Ectodermal cell (in vitro differentiated cells): ENCODE measurements around the gene KRTAP5-8.

Source experiments
- H3K27ac ChIP-seq: 2 replicates; pipeline ENCODE4 v1.7.0; 2013; ENCODE audit warnings: mild to moderate bottlenecking, low read depth, low read length; ENCODE audit not compliant: insufficient read depth, poor library complexity, severe bottlenecking
- H3K27me3 ChIP-seq: 2 replicates; pipeline ENCODE4 v1.7.0; 2013; ENCODE audit warnings: mild to moderate bottlenecking, low read length; ENCODE audit not compliant: insufficient read depth, control insufficient read depth, poor library complexity, severe bottlenecking
- H3K36me3 ChIP-seq: one replicate; pipeline ENCODE4 v1.7.0; 2013; ENCODE audit warnings: low read length; ENCODE audit not compliant: control insufficient read depth, insufficient read depth
- H3K4me1 ChIP-seq: one replicate; pipeline ENCODE4 v1.7.0; 2013; ENCODE audit warnings: low read length; ENCODE audit not compliant: control insufficient read depth, insufficient read depth
- H3K4me3 ChIP-seq: 2 replicates; pipeline ENCODE4 v1.7.0; 2013; ENCODE audit warnings: low read depth, low read length, control low read depth; ENCODE audit not compliant: insufficient read depth
- H3K9me3 ChIP-seq: 2 replicates; pipeline ENCODE4 v1.7.0; 2013; ENCODE audit warnings: mild to moderate bottlenecking, low read length, moderate library complexity; ENCODE audit not compliant: control insufficient read depth
- WGBS, 2 experiments: methylation state at CpG; one replicate each; pipeline ENCODE4 v1.1.7; 2013; ENCODE audit warnings: missing lambda C conversion rate in 2 of 2; 5-methylcytosine and 5-hydroxymethylcytosine counted together

Gene KRTAP5-8

DNA sequence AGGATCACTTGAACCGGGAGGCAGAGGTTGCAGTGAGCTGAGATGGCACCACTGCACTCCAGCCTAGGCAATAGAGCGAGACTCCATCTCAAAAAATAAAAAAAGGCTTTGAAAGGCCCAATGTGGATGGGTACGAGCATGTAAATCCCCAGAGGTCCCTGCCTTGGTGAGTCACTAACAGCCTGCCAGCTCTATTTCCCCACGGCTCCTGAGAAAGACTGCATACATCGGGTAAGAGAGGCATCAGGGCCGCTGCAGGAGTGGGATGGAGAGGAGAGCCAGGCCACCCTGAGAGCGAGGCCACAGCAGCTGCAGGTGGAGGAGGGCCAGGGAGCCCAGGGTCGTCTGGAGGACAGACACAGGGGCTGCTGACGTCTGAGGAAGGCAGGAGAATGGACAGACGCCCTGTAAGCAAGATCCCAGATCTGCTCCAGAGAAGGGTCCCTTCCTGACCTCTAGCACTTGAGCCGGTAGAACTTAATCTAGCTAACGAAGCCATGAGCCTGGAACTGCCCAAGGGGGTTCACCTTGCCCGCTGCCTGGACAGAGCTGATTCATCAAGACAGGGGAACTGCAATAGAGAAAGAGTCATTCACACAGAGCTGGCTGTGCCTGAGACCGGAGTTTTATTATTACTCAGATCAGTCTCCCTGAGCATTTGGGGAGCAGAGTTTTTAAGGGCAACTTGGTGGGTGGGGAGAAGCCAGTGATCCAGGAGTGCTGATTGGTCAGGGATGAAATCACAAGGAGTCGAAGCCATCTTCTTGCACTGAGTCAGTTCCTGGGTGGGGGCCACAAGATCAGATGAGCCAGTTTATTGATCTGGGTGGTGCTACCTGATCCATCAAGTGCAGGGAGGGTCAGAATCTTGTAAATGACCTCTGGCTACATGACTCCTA is 5.3 kb downstream of the KRTAP5-8 start:
- H3K36me3 ChIP-seq, result no peaks in the 10 kb centered on the region
- H3K27ac ChIP-seq, result no peak overlapping the region
- 88 to 89% methylated on average over 15 of the region's 15 CpGs for WGBS, 2 experiments
- no peaks in the 10 kb centered on the region for H3K27me3 ChIP-seq
- H3K9me3 ChIP-seq, result no peaks in the 10 kb centered on the region
- H3K4me3 ChIP-seq, result no peak overlapping the region
- H3K4me1 ChIP-seq, result no peaks in the 10 kb centered on the region

DNA sequence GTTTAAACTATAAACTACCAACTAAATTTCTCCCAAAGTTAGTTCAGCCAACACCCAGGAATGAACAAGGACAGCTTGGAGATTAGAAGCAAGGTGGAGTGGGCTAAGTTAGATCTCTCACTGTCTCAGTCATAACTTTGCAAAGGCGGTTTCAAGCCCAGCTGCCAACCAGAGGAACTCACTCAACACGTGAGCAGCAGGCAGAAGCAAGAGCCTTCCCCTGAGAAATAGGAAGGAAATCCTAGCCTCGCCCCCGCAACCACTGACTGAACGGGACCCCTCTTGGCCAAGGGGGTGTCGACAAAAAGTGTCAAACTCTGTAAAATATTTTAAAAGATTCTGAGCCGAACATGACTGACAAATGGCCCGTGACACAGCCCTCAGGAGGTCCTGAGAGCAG is 6.0 kb downstream of the KRTAP5-8 start:
- Histone ChIP-seq H3K36me3 (no peaks in the 10 kb centered on the region), H3K27me3 (no peaks in the 10 kb centered on the region), H3K27ac (no peak overlapping the region), H3K4me3 (no peak overlapping the region), H3K4me1 (no peaks in the 10 kb centered on the region), H3K9me3 (no peaks in the 10 kb centered on the region)
- 84 to 88% methylated on average over 8 of the region's 8 CpGs for WGBS, 2 experiments

DNA sequence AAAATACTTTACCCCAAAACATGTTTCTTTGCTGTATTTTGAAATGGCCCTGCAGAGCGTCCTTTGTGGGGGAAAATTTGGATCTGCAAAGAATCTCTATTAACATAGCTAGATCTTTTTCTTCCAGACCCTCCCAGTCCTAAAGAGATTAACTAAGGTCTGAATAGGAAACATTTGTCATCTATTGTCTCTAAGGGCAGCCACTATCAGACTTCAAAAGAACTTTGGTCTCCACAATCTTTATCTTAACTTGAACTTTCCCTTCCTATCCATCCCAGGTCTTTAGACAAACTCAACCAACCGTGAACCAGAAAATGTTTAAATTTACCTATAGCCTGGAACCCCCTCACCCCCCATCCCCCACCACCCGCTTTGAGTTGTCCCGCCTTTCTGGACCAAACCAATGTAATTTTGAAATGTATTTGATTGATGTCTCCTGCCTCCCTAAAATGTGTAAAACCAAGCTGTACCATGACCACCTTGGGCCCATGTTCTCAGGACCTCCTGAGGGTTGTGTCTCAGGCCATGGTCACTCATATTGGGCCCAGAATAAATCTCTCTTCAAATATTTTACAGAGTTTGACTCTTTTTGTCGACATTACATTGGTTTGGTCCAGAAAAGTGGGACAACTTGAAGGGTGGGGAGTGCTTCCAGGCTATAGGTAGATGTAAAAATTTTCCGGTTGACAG is 6.8 kb downstream of the KRTAP5-8 start:
- Histone ChIP-seq H3K4me1 (no peaks in the 10 kb centered on the region), H3K27me3 (no peaks in the 10 kb centered on the region), H3K36me3 (no peaks in the 10 kb centered on the region), H3K27ac (no peak overlapping the region), H3K9me3 (no peaks in the 10 kb centered on the region), H3K4me3 (no peak overlapping the region)
- 83% methylated on average over 3 to 6 of the region's 6 CpGs for WGBS, 2 experiments

DNA sequence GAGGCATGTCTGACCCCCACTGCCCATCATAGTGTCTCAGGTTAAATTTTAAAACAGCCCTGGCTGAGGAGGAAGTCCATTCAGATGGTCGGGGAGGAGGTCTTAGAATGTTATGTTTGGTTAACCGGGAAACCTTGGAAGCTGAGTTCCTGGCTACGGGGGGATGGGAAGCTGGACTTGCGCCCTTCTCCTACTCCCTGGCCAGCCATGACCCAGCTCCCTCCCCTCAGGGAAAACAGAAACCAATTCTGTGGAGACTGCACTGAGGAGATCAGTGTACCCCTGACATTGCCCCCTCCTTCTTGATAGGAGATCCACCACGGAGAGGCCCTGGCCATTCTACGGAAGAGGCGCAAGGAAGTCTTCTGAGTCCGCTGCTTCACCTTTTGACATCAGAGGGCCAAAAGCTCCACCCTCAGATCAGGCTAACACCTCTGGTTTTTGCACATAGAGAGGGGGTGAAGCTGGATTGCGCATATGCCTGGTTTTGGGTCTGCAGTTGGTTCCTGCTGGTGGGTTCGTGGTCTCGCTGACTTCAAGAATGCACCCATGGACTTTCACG is 7.7 kb downstream of the KRTAP5-8 start:
- no peaks in the 10 kb centered on the region for H3K27me3 ChIP-seq
- no peaks in the 10 kb centered on the region for H3K4me1 ChIP-seq
- H3K9me3 ChIP-seq, result no peaks in the 10 kb centered on the region
- H3K27ac ChIP-seq, result no peak overlapping the region
- WGBS, 2 experiments, result 94 to 95% methylated on average over 12 of the region's 12 CpGs
- H3K36me3 ChIP-seq, result no peaks in the 10 kb centered on the region
- no peak overlapping the region for H3K4me3 ChIP-seq

DNA sequence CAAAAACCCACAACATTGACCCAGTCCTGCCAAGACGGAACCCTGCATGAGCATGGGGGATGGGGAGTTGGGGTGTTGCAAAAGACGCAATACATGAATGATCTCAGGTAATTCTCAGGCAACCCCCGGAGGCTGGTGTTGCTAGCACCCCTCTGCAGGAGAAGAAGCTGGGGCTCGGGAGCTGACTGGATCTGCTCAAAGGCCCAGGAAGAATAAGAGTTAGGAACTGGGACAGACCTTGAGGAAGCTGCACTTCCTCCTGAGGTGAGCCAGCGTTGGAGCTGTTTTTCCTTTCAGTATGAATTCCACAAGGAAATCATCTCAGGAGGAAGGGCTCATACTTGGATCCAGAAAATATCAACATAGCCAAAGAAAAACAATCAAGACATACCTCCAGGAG is 10.3 kb downstream of the KRTAP5-8 start, which contains the start of gene KRTAP5-9:
KRTAP5-9 (plus strand) TSS at position 301 of the 400 bp plus-strand sequence. CDS start 238 bp downstream, outside the sequence.
- H3K9me3 ChIP-seq, result no peaks in the 10 kb centered on the region
- H3K27ac ChIP-seq, result no peak within 1 kb of the TSS
- no peak within 1 kb of the TSS for H3K4me3 ChIP-seq
- H3K36me3 ChIP-seq, result no peaks in the 10 kb centered on the region
- WGBS, 2 experiments, result 89 to 93% methylated on average over 5 of the region's 5 CpGs
- H3K4me1 ChIP-seq, result no peaks in the 10 kb centered on the region
- no peaks in the 10 kb centered on the region for H3K27me3 ChIP-seq

DNA sequence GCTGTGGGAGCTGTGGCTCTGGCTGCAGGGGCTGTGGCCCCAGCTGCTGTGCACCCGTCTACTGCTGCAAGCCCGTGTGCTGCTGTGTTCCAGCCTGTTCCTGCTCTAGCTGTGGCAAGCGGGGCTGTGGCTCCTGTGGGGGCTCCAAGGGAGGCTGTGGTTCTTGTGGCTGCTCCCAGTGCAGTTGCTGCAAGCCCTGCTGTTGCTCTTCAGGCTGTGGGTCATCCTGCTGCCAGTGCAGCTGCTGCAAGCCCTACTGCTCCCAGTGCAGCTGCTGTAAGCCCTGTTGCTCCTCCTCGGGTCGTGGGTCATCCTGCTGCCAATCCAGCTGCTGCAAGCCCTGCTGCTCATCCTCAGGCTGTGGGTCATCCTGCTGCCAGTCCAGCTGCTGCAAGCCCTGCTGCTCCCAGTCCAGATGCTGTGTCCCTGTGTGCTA is 10.9 kb downstream of the KRTAP5-8 start:
- H3K36me3 ChIP-seq, result no peaks in the 10 kb centered on the region
- H3K4me3 ChIP-seq, result no peak overlapping the region
- 82 to 87% methylated on average over 5 of the region's 5 CpGs for WGBS, 2 experiments
- no peak overlapping the region for H3K27ac ChIP-seq
- H3K9me3 ChIP-seq, result no peaks in the 10 kb centered on the region
- H3K4me1 ChIP-seq, result no peaks in the 10 kb centered on the region
- no peaks in the 10 kb centered on the region for H3K27me3 ChIP-seq

DNA sequence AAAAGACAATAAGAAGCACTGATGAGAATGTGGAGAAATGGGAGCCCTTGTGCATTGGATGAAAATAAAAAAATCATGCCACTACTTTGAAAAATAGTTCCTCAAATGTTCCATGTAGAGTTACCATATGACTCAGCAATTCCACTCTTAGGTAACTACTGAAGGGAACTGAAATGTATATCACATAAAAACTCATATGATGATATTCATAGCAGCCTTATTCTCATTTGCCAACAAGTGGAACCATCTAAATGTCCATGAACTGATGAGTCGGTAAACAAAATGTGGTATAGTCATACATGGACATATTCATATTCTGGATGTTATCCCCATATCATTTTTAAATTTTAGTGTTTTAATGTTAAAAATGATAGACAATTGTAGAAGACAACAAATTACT is 13.9 kb downstream of the KRTAP5-8 start:
- no peak overlapping the region for H3K4me3 ChIP-seq
- WGBS, 2 experiments, result 100% methylated on average over 1 of the region's 1 CpG
- H3K4me1 ChIP-seq, result no peaks in the 10 kb centered on the region
- no peak overlapping the region for H3K27ac ChIP-seq
- no peaks in the 10 kb centered on the region for H3K27me3 ChIP-seq
- no peaks in the 10 kb centered on the region for H3K9me3 ChIP-seq
- no peaks in the 10 kb centered on the region for H3K36me3 ChIP-seq

DNA sequence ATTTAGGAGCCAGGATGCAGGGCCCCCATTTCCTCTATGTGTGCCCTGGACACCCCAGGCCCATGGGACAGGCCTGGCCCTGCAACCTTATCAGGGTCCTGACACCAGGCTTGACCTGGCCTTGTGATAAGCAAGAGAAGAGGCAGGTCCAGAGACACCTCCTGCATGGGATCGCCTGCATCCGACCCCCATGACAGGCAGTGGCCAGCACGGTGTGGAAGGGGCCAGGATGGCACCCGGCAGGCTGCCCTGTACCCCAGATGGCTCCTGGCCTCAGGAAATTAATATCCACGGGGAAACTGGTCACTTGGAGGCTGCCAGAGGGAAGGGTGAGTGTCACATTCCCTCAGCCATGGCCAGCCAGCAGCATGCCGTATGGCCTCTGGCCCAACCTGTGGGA is 17.2 kb downstream of the KRTAP5-8 start:
- 92 to 94% methylated on average over 6 of the region's 6 CpGs for WGBS, 2 experiments
- H3K27me3 ChIP-seq, result no peaks in the 10 kb centered on the region
- no peak overlapping the region for H3K27ac ChIP-seq
- no peaks in the 10 kb centered on the region for H3K4me1 ChIP-seq
- no peak overlapping the region for H3K4me3 ChIP-seq
- no peaks in the 10 kb centered on the region for H3K36me3 ChIP-seq
- no peaks in the 10 kb centered on the region for H3K9me3 ChIP-seq

DNA sequence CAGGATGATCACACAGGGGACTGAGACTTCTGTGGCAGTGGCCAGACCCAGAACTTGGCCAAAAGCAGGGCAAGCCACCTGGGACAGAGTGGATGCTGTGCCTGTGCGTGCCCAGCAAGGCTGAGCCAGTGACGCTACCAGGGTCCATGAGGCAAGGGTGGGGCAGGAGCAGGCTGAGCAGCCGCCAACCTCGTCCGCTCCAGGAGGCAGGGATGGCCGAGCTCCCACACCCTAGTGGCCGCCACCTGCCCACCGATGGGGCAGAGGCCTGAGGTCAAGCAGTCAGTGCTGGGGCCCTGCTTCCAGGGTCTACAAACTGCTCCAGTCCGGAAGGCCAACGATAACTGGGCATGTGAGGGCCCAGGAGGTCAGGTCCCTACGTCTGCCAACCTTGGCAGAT is 17.7 kb downstream of the KRTAP5-8 start:
- H3K27ac ChIP-seq, result no peak overlapping the region
- H3K4me3 ChIP-seq, result no peak overlapping the region
- WGBS, 2 experiments, result 94% methylated on average over 11 of the region's 11 CpGs
- H3K4me1 ChIP-seq, result no peaks in the 10 kb centered on the region
- H3K9me3 ChIP-seq, result no peaks in the 10 kb centered on the region
- H3K27me3 ChIP-seq, result no peaks in the 10 kb centered on the region
- H3K36me3 ChIP-seq, result no peaks in the 10 kb centered on the region

DNA sequence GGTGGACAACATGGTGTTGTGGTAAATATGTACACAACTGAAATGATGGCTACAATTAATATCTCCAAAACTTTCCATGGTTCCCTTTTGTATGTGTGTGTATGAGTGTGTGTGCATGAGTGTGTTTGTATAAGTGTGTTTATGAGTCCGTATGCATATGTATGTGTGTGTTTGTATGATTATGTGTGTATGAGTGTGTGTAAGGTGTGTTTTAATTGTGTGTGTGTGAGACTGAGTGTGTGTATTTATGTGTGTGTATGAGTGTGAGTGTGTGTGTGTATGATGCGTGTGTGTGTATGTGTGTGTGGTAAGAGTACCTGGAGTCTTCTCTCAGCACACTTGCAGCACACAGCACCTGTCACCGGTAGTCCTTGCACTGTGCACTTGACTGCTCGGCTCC is 18.2 kb downstream of the KRTAP5-8 start:
- H3K27me3 ChIP-seq, result no peaks in the 10 kb centered on the region
- H3K4me1 ChIP-seq, result no peaks in the 10 kb centered on the region
- no peaks in the 10 kb centered on the region for H3K9me3 ChIP-seq
- H3K36me3 ChIP-seq, result no peaks in the 10 kb centered on the region
- no peak overlapping the region for H3K27ac ChIP-seq
- H3K4me3 ChIP-seq, result no peak overlapping the region
- WGBS, 2 experiments, result 87 to 94% methylated on average over 4 of the region's 4 CpGs
